ENCODE results near the gene NDUFB5. TPM values are rescaled to one million over a fixed set of nuclear protein-coding genes. Genes with fewer than 3 reads are reported as not detected.

NDUFB5 gene
- total RNA-seq, 1 experiment from 2014 or later, result 96.2 TPM

DNA sequence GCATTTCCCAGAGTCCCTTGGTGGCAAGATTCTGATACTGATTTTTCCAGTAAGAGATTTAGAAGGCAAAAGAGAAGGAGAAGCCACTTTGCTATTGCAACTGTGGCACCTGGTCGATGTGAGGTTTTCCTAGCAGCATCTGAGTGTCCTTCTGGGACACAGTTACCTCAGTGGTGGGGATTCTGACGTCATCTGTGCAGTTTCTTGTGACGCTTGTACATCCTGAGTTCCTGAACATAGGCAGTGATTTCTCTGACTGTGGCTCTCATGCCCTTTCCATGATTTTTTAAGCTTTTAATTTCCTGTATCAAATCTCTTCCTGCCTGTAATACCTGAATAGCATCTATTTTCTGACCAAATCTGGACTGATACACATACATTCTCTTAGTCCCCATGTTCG lies 57.2 kb downstream of the NDUFB5 start:
- DNase-seq (ENCODE audit: low spot score), result no peak
- Histone ChIP-seq H3K4me1 (ENCODE audit: insufficient read depth, low read length, poor library complexity, severe bottlenecking) (peaks cover 26% of the 10 kb centered on the region), H3K36me3 (ENCODE audit: insufficient read depth, low read length, poor library complexity, severe bottlenecking) (no peaks in the 10 kb centered on the region), H3K27ac (ENCODE audit: low read depth, low read length, poor library complexity, severe bottlenecking) (no peak overlapping the region), H3K27me3 (replicated peaks; ENCODE audit: insufficient read depth, low read depth, low read length, poor library complexity) (no peaks in the 10 kb centered on the region), H3K4me3 (ENCODE audit: low read depth, low read length, poor library complexity, severe bottlenecking) (no peak overlapping the region), H3K9me3 (ENCODE audit: low read depth, low read length, poor library complexity, severe bottlenecking) (no peaks in the 10 kb centered on the region)
- POLR2A ChIA-PET (ENCODE audit: low non-redundant PET), result no interaction called here
- TF ChIP-seq CTCF (conservative IDR thresholded peaks at IDR 0.05; ENCODE audit: low read depth, low read length), result no peak
- TF ChIP-seq EZH2 (IDR thresholded peaks at IDR 0.05; ENCODE audit: borderline replicate concordance, low read depth, low read length, poor library complexity, severe bottlenecking), result no peak
- intact Hi-C loops (cut with micrococcal nuclease; ENCODE audit: unreplicated experiment), result no loop called here
- no TSS peak for BruUV-seq (replicated peaks)
- CTCF ChIA-PET, result interaction anchor here (0.9 kb wide), 1 partner anchor 12 kb away, joined by 3 read pairs; no protein-coding TSS in a partner anchor

GRCh38 chr3:179663093-179663492 lies 58.5 kb downstream of the NDUFB5 start:
- no peak overlapping the region for H3K27ac ChIP-seq (ENCODE audit: low read depth, low read length, poor library complexity, severe bottlenecking)
- H3K9me3 ChIP-seq (ENCODE audit: low read depth, low read length, poor library complexity, severe bottlenecking), result no peaks in the 10 kb centered on the region
- no peaks in the 10 kb centered on the region for H3K27me3 ChIP-seq (replicated peaks; ENCODE audit: insufficient read depth, low read depth, low read length, poor library complexity)
- DNase-seq (ENCODE audit: low spot score), result no peak
- no peaks in the 10 kb centered on the region for H3K36me3 ChIP-seq (ENCODE audit: insufficient read depth, low read length, poor library complexity, severe bottlenecking)
- H3K4me1 ChIP-seq (ENCODE audit: insufficient read depth, low read length, poor library complexity, severe bottlenecking), result peaks cover 30% of the 10 kb centered on the region
- no peak overlapping the region for H3K4me3 ChIP-seq (ENCODE audit: low read depth, low read length, poor library complexity, severe bottlenecking)
- ChIA-PET CTCF (no interaction called here), POLR2A (ENCODE audit: low non-redundant PET) (no interaction called here)
- no TSS peak for BruUV-seq (replicated peaks)
- intact Hi-C loops (cut with micrococcal nuclease; ENCODE audit: unreplicated experiment), result no loop called here
- TF ChIP-seq CTCF (conservative IDR thresholded peaks at IDR 0.05; ENCODE audit: low read depth, low read length) (no peak), EZH2 (IDR thresholded peaks at IDR 0.05; ENCODE audit: borderline replicate concordance, low read depth, low read length, poor library complexity, severe bottlenecking) (no peak)

DNA sequence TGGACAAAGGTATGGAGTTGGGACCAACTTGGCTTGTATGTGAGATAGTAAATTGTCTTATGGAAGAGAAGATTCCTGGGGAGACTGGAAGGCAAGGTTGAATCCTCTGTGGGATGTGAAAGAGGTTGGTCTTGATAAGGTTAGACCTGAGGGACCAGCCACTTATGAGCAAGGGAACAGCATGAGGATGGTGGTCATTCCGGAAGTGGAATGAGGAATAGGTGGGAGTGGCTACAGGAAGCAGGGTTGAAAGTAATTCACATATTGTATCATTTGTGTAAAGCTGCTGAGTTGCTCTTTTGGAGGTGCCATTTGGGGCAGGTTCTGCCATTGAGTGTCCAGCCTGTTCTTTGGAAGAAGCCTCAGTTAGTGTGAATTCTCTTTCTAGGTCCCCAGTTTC lies 61.4 kb downstream of the NDUFB5 start:
- Histone ChIP-seq H3K27me3 (replicated peaks; ENCODE audit: insufficient read depth, low read depth, low read length, poor library complexity) (no peaks in the 10 kb centered on the region), H3K4me3 (ENCODE audit: low read depth, low read length, poor library complexity, severe bottlenecking) (no peak overlapping the region), H3K9me3 (ENCODE audit: low read depth, low read length, poor library complexity, severe bottlenecking) (no peaks in the 10 kb centered on the region), H3K4me1 (ENCODE audit: insufficient read depth, low read length, poor library complexity, severe bottlenecking) (peaks cover 24% of the 10 kb centered on the region), H3K27ac (ENCODE audit: low read depth, low read length, poor library complexity, severe bottlenecking) (no peak overlapping the region), H3K36me3 (ENCODE audit: insufficient read depth, low read length, poor library complexity, severe bottlenecking) (no peaks in the 10 kb centered on the region)
- intact Hi-C loops (cut with micrococcal nuclease; ENCODE audit: unreplicated experiment), result no loop called here
- ChIA-PET CTCF (no interaction called here), POLR2A (ENCODE audit: low non-redundant PET) (no interaction called here)
- BruUV-seq (replicated peaks), result no TSS peak
- TF ChIP-seq CTCF (conservative IDR thresholded peaks at IDR 0.05; ENCODE audit: low read depth, low read length), result no peak
- TF ChIP-seq EZH2 (IDR thresholded peaks at IDR 0.05; ENCODE audit: borderline replicate concordance, low read depth, low read length, poor library complexity, severe bottlenecking), result no peak
- DNase-seq (ENCODE audit: low spot score), result no peak
